OCI-M2 (cell line): ENCODE measurements around the gene CAMTA1.
"Not testable (repeated sequence)": the region's sequence is repeated elsewhere in the genome, so short reads cannot be mapped to it uniquely, and the experiment has no call there.

Source experiments
- DNase-seq: peaks from one replicate; lab custom pipeline; 2025; ENCODE audit not compliant: unreplicated experiment; lab: John Stamatoyannopoulos, UW

Gene CAMTA1

GRCh38 chr1:7678491-7679158, 893.4 kb downstream of the CAMTA1 start:
- no peak for DNase-seq

- DNase-seq, result no peak
Measured at GRCh38 chr1:7679159-7679872, 894.1 kb downstream of the CAMTA1 start.

- DNase-seq, result no peak
Measured at GRCh38 chr1:7679873-7680206, 894.6 kb downstream of the CAMTA1 start.

GRCh38 chr1:7680207-7680954, 895.1 kb downstream of the CAMTA1 start:
- no peak for DNase-seq

GRCh38 chr1:7680955-7681268, 895.7 kb downstream of the CAMTA1 start:
- no peak for DNase-seq

- no peak for DNase-seq
Measured at GRCh38 chr1:7681401-7681800, 896.1 kb downstream of the CAMTA1 start.

GRCh38 chr1:7683521-7683920, 898.3 kb downstream of the CAMTA1 start:
- DNase-seq, result no peak

- DNase-seq, result no peak
Measured at GRCh38 chr1:7684132-7684531, 898.9 kb downstream of the CAMTA1 start.

- DNase-seq, result no peak
Measured at GRCh38 chr1:7684861-7685635, 899.8 kb downstream of the CAMTA1 start.

- DNase-seq, result no peak
Measured at GRCh38 chr1:7686301-7686850, 901.1 kb downstream of the CAMTA1 start.

- DNase-seq, result no peak
Measured at GRCh38 chr1:7687411-7687810, 902.2 kb downstream of the CAMTA1 start.

GRCh38 chr1:7688659-7689058, 903.4 kb downstream of the CAMTA1 start:
- DNase-seq, result no peak

- DNase-seq, result not testable (repeated sequence)
Measured at GRCh38 chr1:7689307-7689706, 904.1 kb downstream of the CAMTA1 start.

- no peak for DNase-seq
Measured at GRCh38 chr1:7690076-7690475, 904.8 kb downstream of the CAMTA1 start.

GRCh38 chr1:7690496-7691182, 905.4 kb downstream of the CAMTA1 start:
- no peak for DNase-seq

GRCh38 chr1:7691576-7691975, 906.3 kb downstream of the CAMTA1 start:
- no peak for DNase-seq

- no peak for DNase-seq
Measured at GRCh38 chr1:7692005-7692404, 906.8 kb downstream of the CAMTA1 start.

- not testable (repeated sequence) for DNase-seq
Measured at GRCh38 chr1:7693037-7693436, 907.8 kb downstream of the CAMTA1 start.

GRCh38 chr1:7693662-7694061, 908.4 kb downstream of the CAMTA1 start:
- DNase-seq, result no peak

- DNase-seq, result no peak
Measured at GRCh38 chr1:7694600-7695496, 909.6 kb downstream of the CAMTA1 start.
